GM21786 (cell line): Measurements from ENCODE around the gene TTC7B.

Source experiments
- ATAC-seq: cut with Tn5 transposase; IDR thresholded peaks from one replicate; pipeline ENCODE4 v1.9.1; 2021; ENCODE audit not compliant: unreplicated experiment

The TTC7B gene

GRCh38 chr14:90566481-90566880 is 249.7 kb downstream of the TTC7B start:
- ATAC-seq: no peak

- no peak for ATAC-seq
These were observed 251.7 kb downstream of the TTC7B start for GRCh38 chr14:90564496-90564895.

- no peak for ATAC-seq
These were observed 253.6 kb downstream of the TTC7B start for GRCh38 chr14:90562652-90563051.

- ATAC-seq: no peak
These were observed 254.3 kb downstream of the TTC7B start for GRCh38 chr14:90561920-90562319.

- ATAC-seq: no peak
These were observed 255.2 kb downstream of the TTC7B start for GRCh38 chr14:90560991-90561390.

GRCh38 chr14:90560558-90560957 is 255.7 kb downstream of the TTC7B start:
- ATAC-seq: no peak

- no peak for ATAC-seq
These were observed 256.3 kb downstream of the TTC7B start for GRCh38 chr14:90559811-90560492.

GRCh38 chr14:90558983-90559590 is 257.1 kb downstream of the TTC7B start:
- ATAC-seq: no peak

GRCh38 chr14:90558041-90558982 is 257.9 kb downstream of the TTC7B start:
- no peak for ATAC-seq

GRCh38 chr14:90557516-90557915 is 258.7 kb downstream of the TTC7B start:
- no peak for ATAC-seq

GRCh38 chr14:90556666-90557450 is 259.4 kb downstream of the TTC7B start:
- ATAC-seq: no peak

- no peak for ATAC-seq
These were observed 260.2 kb downstream of the TTC7B start for GRCh38 chr14:90556012-90556477.

GRCh38 chr14:90555126-90556011 is 260.9 kb downstream of the TTC7B start:
- no peak for ATAC-seq

- no peak for ATAC-seq
These were observed 261.9 kb downstream of the TTC7B start for GRCh38 chr14:90554341-90554740.

GRCh38 chr14:90553921-90554336 is 262.3 kb downstream of the TTC7B start:
- no peak for ATAC-seq

- ATAC-seq: no peak
These were observed 262.8 kb downstream of the TTC7B start for GRCh38 chr14:90553298-90553920.

GRCh38 chr14:90552465-90553297 is 263.5 kb downstream of the TTC7B start:
- ATAC-seq: no peak

GRCh38 chr14:90551733-90552464 is 264.3 kb downstream of the TTC7B start:
- no peak for ATAC-seq
